AG09319 (cell line): Measurements from ENCODE around the gene ABHD5.
A peak's percentile ranks its signal among the peaks of the same experiment; 100 is the strongest.

Source experiments
- DNase-seq: peaks from one replicate; pipeline ENCODE4 v3.0.0-alpha.2; 2010; ENCODE audit warnings: low read depth; ENCODE audit errors: extremely low read depth
- TF ChIP-seq, protein P1 (sequence below): IDR thresholded peaks from 2 replicates; pipeline ENCODE4 v1.5.1; 2011; ENCODE audit warnings: low read depth, mild to moderate bottlenecking, inconsistent platforms, low read length, moderate library complexity

The ABHD5 gene

DNA sequence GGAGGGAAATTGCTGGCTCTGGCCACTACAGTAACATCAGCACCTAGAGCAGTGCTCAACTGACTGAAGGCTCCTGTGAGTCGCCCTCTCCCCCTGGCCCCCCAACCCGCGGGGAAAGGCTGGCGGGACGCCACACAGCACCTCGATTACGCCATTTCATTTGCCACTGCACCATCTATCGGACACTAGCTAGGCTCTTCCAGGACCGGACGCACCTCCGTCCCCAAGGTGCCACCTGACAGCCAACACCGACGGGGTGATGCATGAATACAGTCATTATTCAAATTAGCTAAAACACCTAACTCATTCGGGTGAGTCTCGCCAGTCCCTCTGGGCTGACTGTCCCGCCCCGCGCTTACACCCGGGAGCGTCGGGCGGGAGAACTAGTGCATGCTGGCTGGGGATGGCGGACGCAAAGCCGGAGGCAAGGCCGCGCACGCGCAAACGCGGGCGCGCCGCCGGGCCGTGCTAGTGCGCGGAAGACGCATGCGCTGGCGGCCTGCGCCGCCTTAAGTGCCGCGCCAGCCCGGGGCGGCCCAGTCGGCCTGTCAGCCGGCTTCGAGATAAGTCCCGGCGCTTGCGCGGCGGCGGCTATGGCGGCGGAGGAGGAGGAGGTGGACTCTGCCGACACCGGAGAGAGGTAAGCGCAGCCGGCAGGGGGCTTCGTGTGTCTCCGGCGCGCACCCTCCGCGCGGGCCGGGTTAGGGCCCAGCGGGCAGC, at the start of gene ABHD5:
ABHD5 (plus strand) TSS at position 539 of the 720 bp plus-strand sequence; CDS start at position 594, 55 bp downstream.
- TF ChIP-seq, protein P1, sequence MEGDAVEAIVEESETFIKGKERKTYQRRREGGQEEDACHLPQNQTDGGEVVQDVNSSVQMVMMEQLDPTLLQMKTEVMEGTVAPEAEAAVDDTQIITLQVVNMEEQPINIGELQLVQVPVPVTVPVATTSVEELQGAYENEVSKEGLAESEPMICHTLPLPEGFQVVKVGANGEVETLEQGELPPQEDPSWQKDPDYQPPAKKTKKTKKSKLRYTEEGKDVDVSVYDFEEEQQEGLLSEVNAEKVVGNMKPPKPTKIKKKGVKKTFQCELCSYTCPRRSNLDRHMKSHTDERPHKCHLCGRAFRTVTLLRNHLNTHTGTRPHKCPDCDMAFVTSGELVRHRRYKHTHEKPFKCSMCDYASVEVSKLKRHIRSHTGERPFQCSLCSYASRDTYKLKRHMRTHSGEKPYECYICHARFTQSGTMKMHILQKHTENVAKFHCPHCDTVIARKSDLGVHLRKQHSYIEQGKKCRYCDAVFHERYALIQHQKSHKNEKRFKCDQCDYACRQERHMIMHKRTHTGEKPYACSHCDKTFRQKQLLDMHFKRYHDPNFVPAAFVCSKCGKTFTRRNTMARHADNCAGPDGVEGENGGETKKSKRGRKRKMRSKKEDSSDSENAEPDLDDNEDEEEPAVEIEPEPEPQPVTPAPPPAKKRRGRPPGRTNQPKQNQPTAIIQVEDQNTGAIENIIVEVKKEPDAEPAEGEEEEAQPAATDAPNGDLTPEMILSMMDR: peak; percentile 13
- peak; percentile 89 for DNase-seq

DNA sequence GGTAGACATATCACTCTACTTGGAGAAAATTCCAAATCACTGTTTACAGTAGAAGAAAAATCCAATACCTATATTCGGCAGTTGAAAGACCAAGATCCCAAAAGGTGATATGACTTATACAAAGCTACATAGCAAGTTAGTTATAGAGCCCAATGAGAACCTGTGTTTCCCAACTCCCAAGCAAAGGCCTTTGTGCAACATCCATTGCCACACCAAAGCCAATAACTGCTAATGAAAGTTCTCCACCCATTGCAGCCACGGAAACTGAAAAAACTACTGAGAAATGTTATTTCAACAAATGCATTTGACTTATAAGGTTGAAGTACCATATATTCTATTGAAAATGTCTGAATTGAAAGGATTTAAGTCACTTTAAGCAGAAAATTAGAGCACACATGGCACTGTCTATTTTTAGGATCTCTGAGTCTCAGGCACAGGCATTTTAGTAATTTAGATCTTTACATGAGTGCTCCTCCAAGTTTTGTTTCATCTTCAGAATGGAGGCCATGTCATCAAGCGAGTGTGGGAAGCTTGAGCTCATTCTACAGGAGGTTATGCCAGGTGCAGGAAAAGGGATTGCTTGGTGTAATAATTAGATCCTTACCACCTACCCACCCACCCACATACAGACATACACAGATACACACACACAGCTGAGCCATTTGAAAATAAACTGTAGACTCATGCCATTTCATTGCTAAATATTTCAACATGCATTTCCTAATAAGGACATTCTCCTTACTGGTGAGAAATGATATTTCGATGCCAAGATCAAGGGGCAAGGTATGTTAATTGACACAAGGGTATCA, 49.2 kb upstream of the ABHD5 start:
- no peak for DNase-seq
- TF ChIP-seq, protein P1: no peak

DNA sequence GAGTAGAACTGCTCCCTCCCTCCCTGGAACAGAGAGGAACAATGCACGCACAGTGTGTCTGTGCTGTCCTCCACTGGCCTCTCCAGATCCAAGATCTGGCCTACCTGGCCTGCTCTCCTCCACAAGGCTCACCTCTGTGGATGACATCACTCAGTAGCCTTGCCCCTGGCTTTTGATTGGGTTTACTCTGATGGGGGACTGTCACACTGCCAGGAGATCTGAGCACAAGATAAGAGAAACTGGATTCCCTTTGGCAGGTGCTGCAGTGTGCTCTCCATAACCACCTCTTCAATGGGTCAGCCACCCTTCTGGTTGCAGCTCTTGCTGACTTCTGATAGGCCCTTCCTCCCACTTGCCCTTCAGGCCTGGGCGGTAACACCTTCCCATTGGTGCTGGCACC, 46.3 kb upstream of the ABHD5 start:
- no peak for DNase-seq
- TF ChIP-seq, protein P1: no peak

DNA sequence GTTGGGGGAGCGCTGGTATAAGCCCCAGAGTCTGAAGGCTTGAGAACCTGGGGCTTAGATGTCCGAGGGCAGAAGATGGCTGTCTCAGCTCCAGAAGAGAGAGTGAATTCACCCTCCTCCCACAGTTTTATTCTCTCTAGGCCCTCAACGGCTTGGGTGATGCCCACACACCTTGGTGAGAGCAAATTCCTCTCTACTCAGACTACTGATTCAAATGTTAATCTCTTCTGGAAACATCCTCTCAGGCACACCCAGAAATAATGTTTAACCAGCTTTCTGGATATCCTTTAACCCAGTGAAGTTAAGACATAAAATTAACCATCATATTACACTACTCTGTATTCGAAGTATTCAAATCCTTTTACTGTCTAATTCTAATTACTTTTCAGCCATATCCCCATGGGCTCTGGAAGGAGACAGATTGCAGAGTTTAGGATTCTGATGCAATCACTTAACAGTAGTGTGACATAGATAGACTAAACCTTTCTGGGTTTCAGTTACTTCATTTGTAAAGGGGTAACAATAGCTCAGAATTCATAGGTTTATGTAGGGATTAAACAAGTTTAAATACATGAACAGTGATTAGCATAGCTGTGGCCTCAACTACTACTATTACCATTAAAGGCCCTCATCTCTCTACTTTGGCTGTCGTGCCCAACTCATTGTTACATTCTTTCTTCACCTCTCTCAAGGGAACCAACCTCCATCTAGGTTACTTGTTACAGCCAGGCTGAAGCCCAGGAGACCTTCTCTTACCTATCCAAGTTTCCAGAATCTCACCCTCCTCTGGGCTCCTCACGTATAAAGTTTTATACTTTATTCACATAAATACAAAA, 43.2 kb upstream of the ABHD5 start:
- DNase-seq: no peak
- TF ChIP-seq, protein P1: no peak

DNA sequence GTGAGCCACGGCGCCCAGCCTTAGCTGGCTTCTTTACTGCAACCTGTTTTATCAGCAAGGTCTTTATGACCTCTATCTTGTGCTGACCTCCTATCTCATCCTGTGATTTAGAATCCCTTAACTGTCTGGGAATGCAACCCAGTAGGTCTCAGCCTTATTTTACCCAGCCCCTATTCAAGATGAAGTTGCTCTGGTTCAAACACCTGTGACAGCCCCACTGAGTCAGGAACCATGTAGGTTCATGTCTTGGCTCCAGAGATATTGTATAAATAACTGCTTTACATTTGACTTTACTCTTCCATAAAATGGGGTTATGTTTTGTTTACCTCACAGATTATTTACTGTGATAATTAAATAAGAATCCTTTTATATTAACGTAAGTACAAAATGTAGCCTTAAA, 41.8 kb upstream of the ABHD5 start:
- no peak for DNase-seq
- TF ChIP-seq, protein P1: no peak

DNA sequence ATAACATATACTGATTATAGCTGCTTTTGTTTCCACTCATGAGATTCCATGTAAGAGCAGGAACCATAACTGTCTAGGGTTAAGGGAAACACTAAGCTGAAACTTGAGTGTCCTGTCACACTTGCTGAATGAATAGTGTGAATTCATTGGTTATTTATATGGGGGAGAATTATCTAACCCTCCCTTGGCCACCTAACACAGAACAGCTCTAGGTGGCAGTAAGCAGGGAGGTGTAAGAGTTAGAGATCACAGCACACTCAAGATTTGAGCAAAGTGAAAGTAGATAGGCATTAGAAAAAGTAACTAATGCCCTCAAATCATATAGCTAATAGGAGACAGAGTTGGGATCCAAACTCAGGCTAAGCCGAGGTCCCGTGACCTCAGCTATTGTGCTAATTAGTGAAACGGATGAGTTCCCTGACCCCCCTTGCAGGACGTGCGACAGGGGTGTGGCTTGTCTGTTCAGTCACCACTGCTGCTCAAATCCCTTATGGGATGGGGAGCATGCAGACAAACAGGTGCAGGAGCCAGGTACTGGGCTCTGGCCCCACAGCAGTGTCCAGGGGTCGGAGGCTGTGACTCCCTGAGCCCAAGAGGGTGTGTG, 41.3 kb upstream of the ABHD5 start:
- no peak for DNase-seq
- TF ChIP-seq, protein P1: no peak
